NCI-H2227 (cell line): ENCODE results near the gene MAP2K5.

Experiments used
- DNase-seq: peaks from one replicate; lab custom pipeline; 2025; ENCODE audit not compliant: unreplicated experiment; lab: John Stamatoyannopoulos, UW

Gene MAP2K5

GRCh38 chr15:67556976-67557570 lies 14.6 kb downstream of the MAP2K5 start:
- no peak for DNase-seq

DNA sequence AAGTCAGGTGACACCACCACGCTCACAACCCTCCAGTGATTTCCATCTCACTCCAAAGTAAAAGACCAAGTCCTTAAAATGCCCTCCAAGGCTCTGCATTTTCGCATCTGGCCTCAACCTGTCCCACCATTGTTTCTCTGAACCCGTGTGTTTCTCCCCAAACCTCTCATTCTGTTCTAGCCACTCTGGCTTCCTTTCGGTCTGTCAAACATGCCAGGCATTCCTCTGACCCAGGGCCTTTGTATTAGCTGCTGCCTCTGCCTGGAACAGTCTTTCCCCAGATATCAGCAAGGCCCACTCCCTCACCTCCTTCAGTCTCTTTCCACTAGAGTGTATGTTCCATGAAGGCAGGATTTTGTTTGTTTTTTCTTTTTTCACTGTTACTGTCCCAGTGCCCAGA lies 16.0 kb downstream of the MAP2K5 start:
- DNase-seq: no peak

- DNase-seq: no peak
Measured at GRCh38 chr15:67559158-67559557, 16.7 kb downstream of the MAP2K5 start.

- DNase-seq: no peak
Measured at GRCh38 chr15:67559576-67559975, 17.1 kb downstream of the MAP2K5 start.

DNA sequence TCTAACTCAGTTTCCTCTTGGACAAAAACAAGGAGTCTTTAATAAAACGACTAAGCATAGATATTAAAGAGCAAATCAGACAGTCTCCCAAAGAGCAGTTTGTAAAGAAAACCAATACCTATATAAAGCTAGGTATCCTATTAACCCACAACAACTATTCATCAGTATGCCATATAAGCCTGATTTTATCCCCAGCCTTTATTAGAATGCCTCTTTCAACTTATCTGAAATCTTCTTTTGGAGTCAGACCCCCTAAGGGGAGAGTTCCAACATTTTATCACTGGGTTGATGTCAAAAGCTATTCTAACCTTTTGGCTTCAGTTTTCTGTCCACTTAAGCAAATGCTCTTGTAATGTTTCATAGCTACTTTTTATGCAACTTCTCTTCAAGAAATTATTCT lies 17.8 kb downstream of the MAP2K5 start:
- DNase-seq: no peak

DNA sequence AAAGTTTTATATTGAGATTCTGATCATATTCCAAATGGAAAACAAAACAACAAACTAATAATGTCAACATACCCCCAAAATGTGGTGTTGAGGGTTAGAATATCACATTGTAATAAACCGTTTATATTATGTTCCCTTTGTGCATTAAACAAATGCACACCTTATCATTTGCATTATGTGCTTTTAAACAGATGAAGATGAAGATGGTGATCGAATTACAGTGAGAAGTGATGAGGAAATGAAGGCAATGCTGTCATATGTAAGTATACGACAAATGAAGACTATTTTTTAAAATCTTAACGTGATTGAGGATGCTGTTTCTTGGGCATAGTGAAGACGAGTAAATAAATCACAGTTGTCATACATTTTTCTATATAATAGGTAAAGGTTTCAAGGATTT lies 20.6 kb downstream of the MAP2K5 start:
- DNase-seq: no peak

DNA sequence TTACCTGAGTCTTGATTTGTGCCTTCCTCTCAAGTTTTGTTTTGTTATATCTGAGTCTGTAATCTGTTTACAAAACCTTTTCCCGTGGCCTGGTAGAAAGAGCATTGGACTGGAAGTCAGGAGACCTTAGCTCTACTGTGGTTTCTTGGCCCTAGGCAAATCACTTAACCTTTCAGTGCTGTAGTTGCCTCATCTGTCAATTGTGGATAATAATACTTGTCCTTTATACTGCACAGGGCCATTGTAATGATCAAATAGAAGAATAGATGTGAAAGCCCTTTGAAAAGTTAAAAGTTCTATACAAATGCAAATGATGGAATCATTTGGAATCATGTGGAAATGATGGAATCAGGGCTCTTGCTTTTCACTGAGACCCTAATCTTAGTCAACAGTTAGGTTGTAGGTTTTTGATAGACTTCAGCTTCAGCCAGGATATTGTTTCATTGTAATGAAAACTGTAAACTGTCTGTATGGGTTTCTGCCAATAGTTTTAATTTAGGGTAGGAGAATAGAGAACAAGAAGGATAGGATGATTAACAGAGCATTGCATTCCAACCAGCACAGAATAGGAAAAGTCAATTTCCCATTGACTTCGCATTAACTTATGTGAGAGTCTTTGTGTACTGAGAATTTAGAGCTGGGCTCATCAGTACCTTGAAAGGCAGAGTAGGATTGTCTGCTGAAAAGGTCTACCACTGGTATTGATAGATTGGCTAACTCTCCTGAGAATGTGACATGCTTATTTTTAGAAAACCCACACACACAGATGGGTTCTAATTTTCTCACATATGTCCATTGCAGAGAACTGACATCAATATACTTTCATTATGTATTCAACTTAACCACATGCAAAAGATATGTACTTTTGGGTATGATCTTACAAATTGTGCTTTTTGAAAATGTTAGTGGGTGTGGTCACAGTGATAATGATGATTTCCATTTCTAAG lies 21.8 kb downstream of the MAP2K5 start:
- no peak for DNase-seq

DNA sequence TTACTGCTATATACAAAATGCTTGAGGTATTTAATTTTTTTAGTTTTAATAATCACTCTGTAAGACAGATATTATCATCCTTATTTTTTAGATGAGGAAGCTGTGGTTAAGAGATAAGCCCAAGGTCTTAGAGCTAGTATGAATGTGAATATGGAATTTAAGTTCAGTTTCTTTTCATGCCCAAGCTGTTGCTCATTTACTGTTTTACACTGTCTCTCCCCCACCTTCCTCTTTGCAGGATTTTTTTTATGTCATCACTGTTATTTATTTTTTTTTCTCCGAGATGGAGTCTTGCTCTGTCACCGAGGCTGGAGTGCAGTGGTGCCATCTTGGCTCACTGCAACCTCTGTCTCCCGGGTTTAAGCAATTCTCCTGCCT lies 22.5 kb downstream of the MAP2K5 start:
- DNase-seq: no peak

DNA sequence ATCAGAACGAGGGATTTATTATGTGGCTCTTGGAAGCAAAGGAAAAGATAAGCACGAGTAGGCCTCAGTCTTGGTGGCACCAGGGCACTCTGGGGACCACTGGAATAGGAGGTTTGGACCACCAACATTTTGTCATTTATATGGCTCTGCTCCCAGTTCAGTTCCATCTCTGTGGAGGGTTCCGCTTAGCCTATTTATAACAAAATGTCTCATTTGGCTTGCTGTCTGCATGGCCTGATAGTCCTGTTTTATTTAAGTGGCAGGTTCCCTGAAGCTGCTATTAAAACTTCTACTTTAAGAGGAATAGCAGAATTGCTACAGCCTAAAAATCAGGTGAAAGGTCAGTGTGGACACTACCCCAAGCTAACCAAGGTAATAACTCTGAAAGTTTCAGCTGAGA lies 27.2 kb downstream of the MAP2K5 start:
- DNase-seq: no peak

DNA sequence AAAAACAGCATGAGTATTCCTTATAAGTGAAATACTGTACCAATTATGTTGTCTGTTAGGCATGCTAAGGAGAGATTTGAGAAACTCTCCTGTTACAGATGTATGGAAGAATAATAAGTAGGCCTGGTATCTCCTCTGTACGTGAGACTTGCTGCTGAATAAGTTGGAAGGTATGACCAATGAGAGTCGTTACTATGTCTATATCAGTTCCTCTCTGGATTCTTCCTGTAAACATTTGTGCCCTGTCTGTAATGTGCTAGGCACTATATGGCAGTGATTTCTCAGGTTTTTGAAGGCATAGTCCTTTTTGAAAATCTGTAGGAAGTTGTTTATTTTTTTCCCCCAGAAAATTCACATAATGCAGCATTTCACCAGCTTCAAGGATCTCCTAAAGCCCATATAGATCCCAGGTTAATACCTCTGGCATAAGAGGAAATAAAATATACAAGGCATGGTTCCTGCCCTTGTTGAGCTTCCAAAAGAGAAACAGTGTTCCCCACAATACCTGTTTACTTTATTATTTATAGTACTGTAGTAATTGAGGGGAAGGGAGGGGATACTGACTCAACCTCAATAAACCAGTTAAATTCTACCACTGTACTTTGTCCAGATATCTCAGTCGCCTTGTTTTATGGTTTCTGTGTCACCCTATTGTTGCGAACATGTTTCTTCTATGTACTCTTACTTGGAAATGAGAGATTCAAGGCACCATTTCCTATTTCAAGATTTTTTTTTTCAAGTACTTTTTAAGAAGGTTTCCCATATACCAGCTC lies 28.6 kb downstream of the MAP2K5 start:
- no peak for DNase-seq

DNA sequence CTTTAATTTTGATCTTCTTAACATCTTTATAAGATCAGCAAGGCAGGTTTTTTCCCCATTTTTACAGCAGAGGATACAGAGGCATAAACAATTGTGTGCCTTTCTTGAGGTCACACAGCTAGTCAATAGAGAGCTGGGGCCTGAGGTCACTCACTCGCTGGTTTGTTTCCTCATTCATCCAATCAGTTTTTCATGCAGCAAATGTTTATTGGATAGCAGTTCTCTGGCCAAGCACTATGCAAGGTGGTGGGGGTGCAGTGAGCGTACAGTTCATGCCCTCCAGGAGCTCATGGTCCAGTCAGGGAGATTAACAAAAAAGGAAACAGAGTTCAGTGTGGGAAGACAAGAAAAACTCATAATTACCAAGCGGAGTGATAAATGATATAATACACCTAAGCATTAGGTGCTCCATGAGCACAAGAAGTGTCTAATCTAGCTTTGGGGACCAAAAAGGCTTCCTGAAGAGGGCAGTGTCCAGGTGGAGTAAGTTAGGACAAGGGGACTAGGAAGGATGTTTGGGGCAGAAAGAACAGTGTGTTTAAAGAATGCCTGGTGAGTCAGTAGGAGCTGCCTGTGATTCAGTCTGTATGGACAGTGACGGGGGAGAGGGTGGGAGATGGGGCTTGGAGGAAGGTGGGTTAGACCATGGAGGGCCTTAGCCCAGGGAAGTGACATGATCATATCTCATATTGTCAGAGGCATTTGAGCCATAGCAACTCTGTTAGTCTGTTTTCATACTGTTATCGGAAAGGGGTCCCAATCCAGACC lies 29.3 kb downstream of the MAP2K5 start:
- DNase-seq: no peak

- no peak for DNase-seq
Measured at GRCh38 chr15:67573194-67573593, 30.7 kb downstream of the MAP2K5 start.

DNA sequence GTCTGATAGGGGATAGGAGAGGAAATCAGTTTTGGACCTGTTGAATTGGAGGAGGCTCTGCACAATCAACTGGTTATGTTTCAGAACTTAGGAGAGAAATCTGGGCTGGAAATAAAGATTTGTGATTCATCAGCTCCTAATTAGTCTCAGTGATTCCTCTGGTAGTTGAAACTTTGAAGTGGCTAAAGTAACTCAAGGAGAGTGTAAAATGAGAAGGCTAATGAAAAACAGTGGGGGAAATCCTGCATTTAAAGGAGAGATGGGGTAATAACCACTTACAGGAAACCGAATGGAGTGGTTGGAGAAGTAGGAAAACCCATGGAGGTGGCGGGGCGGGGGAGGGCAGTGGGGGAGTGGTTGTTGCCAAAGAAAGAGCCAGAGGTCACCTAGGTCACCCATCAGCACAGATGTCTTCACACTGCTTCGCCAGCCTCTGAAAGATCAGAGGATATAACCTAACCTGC lies 32.6 kb downstream of the MAP2K5 start:
- no peak for DNase-seq

GRCh38 chr15:67578020-67578600 lies 35.6 kb downstream of the MAP2K5 start:
- DNase-seq: no peak

GRCh38 chr15:67579164-67579563 lies 36.7 kb downstream of the MAP2K5 start:
- peak; percentile 40 for DNase-seq

DNA sequence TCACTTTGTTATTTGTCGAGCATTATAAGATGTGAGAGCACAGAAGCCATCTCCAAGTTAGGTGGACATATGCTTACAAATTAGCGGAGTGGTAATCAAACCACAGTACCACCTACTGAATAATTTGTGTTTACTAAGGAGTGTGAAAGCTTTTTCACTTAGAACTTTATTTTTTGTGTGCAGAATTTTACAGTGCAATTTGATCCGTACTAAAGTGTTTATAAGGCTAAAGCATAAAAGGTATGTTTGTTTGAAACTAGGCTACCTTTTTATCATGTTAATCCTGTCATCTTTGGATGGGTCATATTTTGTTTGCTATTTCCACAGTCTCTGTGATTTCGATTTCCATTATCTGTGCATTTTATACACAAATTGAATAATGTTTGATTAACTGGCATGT lies 37.5 kb downstream of the MAP2K5 start:
- no peak for DNase-seq

DNA sequence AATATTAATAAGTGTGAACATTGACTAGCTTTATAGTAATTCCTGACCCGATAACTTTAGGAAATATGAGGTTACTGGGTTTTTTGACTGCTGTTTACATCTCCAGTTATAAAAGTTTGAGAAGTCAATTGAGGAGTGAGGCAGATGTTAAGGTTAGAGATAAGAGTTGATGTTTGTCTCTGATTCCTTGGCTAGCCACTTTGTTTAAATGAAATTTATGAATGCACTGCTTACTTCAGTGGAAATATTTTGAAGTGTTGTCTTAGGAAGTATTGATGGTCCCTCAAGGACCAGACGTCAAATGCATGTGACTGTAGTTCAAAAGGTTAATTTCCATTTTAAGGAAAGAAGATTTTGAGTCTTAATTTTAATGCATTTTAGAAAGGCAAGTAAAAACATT lies 41.7 kb downstream of the MAP2K5 start:
- DNase-seq: no peak

DNA sequence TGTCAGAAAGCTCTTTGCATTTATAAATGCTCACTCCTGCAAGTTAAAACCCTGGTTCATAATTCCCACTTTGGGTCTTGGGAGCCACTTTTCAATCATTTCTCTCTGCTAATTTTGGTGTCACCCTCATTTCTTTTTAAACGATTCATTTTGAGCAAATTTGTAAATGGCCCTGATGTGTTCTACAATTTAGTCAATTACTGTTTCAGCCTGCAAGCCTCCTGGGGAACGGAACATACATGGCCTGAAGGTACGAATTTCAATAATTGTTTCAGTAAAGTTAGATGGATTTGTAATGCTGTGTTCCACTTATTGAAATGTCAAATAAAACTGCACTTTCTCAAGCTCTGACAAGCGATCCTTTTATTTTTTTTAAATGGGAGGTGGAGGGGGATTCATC lies 43.2 kb downstream of the MAP2K5 start:
- DNase-seq: no peak

DNA sequence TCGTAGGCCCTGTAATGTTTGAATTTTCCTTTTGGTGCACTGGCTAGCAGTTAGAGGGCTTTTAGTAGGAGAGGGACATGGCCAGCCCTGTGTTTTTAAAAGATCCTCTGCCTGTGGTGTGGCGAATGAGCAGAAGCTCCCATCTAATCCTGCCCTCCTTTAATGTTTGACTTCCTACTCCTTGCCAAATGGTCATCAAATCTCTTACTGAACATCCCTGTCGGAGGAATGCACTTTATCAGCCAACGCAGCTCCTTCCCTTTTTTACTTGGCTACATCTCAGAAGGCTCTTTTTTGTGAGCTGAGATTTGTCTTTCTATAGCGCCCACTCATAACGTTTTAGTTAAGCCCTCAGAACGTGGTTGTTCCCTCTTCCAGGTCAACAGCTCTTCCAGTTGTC lies 44.8 kb downstream of the MAP2K5 start:
- DNase-seq: no peak

- no peak for DNase-seq
Measured at GRCh38 chr15:67587754-67588153, 45.3 kb downstream of the MAP2K5 start.

GRCh38 chr15:67590191-67590590 lies 47.7 kb downstream of the MAP2K5 start:
- DNase-seq: no peak
